Glutamatergic neuron (in vitro differentiated cells): ENCODE measurements around the gene MLF1. TPM values are rescaled to one million over a fixed set of nuclear protein-coding genes. Genes with fewer than 3 reads are reported as not detected.
A peak's percentile ranks its signal among the peaks of the same experiment; 100 is the strongest.

Source experiments
- DNase-seq: peaks from one replicate; pipeline ENCODE4 v3.0.0; 2022
- H3K27ac Mint-ChIP-seq: one replicate; pipeline ENCODE4 v1.8.0; 2020; ENCODE audit warnings: mild to moderate bottlenecking, mixed read lengths, inconsistent platforms; ENCODE audit not compliant: unreplicated experiment
- H3K27me3 Mint-ChIP-seq: one replicate; pipeline ENCODE4 v1.8.0; 2020; ENCODE audit warnings: mild to moderate bottlenecking, moderate library complexity, mixed read lengths, inconsistent platforms; ENCODE audit not compliant: unreplicated experiment
- H3K36me3 Mint-ChIP-seq: one replicate; pipeline ENCODE4 v1.8.0; 2020; ENCODE audit warnings: mild to moderate bottlenecking, mixed read lengths, inconsistent platforms; ENCODE audit not compliant: unreplicated experiment
- H3K4me1 Mint-ChIP-seq: one replicate; pipeline ENCODE4 v1.8.0; 2020; ENCODE audit warnings: mild to moderate bottlenecking, low read depth, mixed read lengths, inconsistent platforms; ENCODE audit not compliant: unreplicated experiment
- H3K4me3 Mint-ChIP-seq: one replicate; pipeline ENCODE4 v1.8.0; 2020; ENCODE audit warnings: mild to moderate bottlenecking, mixed read lengths, inconsistent platforms; ENCODE audit not compliant: unreplicated experiment
- H3K9me3 Mint-ChIP-seq: one replicate; pipeline ENCODE4 v1.8.0; 2020; ENCODE audit warnings: mild to moderate bottlenecking, moderate library complexity, mixed read lengths, inconsistent platforms; ENCODE audit not compliant: unreplicated experiment
- total RNA-seq: library from RNA; stranded (reverse); fragmentation: NEBNext Ultra II Directional; extraction: Animal tissue kit (Norgen Biotek cat#: 25700); gene quantifications from one replicate; pipeline ENCODE4 v1.2.1, GENCODE V29; 2021; ENCODE audit not compliant: unreplicated experiment
- TF ChIP-seq, protein P1 (sequence below): fragments of 200-600 bp; sonication (generic); IDR thresholded peaks from one replicate; pipeline ENCODE4 v1.5.0; 2021; ENCODE audit not compliant: partially characterized antibody, unreplicated experiment

The MLF1 gene
- total RNA-seq, 1 donor from 2014 or later: 16.8 TPM

- Mint-ChIP-seq H3K4me3 (no peak overlapping the region), H3K27ac (no peak overlapping the region), H3K27me3 (peaks cover 1% of the 10 kb centered on the region), H3K9me3 (no peaks in the 10 kb centered on the region), H3K36me3 (no peaks in the 10 kb centered on the region), H3K4me1 (no peaks in the 10 kb centered on the region)
- TF ChIP-seq, protein P1, sequence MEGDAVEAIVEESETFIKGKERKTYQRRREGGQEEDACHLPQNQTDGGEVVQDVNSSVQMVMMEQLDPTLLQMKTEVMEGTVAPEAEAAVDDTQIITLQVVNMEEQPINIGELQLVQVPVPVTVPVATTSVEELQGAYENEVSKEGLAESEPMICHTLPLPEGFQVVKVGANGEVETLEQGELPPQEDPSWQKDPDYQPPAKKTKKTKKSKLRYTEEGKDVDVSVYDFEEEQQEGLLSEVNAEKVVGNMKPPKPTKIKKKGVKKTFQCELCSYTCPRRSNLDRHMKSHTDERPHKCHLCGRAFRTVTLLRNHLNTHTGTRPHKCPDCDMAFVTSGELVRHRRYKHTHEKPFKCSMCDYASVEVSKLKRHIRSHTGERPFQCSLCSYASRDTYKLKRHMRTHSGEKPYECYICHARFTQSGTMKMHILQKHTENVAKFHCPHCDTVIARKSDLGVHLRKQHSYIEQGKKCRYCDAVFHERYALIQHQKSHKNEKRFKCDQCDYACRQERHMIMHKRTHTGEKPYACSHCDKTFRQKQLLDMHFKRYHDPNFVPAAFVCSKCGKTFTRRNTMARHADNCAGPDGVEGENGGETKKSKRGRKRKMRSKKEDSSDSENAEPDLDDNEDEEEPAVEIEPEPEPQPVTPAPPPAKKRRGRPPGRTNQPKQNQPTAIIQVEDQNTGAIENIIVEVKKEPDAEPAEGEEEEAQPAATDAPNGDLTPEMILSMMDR: no peak
- DNase-seq: no peak
Measured at GRCh38 chr3:158642474-158643210, 71.6 kb downstream of the MLF1 start.

- peak within 1 kb of the TSS; percentile 97 for H3K4me3 Mint-ChIP-seq
- H3K36me3 Mint-ChIP-seq: no peaks in the 10 kb centered on the region
- H3K27me3 Mint-ChIP-seq: peaks cover 1% of the 10 kb centered on the region
Measured at GRCh38 chr3:158644345-158644908, 73.4 kb downstream of the MLF1 start, which contains the start of gene GFM1. TSS of gene GFM1 (plus strand) at chr3:158644527. CDS start at chr3:158644635, 108 bp downstream.

DNA sequence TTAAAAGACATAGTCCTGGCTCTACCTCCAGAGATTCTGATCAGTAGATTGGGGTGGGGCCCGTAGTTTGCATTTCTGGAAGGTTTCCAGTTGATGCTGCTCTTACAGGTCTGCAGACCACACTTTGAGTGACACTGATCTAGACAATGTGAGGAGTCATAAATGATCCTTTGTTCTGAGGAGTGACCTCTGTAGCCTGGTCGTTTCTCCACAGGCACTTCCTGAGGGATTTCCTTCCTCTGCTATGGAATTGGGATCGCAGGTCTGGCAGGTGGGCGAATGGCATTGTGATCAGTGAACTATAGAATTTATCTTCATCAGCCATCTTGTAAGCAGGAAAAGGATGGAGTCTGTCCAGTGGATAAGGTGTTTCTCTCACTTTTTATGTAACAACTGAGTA lies 78.8 kb downstream of the MLF1 start:
- no peak for DNase-seq
- no peak overlapping the region for H3K27ac Mint-ChIP-seq
- no peak overlapping the region for H3K4me3 Mint-ChIP-seq
- peaks cover under 1% of the 10 kb centered on the region for H3K27me3 Mint-ChIP-seq
- TF ChIP-seq, protein P1: no peak
- no peaks in the 10 kb centered on the region for H3K9me3 Mint-ChIP-seq
- H3K36me3 Mint-ChIP-seq: no peaks in the 10 kb centered on the region
- no peaks in the 10 kb centered on the region for H3K4me1 Mint-ChIP-seq

More at GRCh38 chr3:158644345-158644908, 73.4 kb downstream of the MLF1 start, which contains the start of gene GFM1:
- Mint-ChIP-seq H3K9me3 (no peaks in the 10 kb centered on the region), H3K27ac (peak within 1 kb of the TSS; percentile 89), H3K4me1 (no peaks in the 10 kb centered on the region)
- peak; percentile 90 for DNase-seq
- TF ChIP-seq, protein P1: peak; percentile 46

DNA sequence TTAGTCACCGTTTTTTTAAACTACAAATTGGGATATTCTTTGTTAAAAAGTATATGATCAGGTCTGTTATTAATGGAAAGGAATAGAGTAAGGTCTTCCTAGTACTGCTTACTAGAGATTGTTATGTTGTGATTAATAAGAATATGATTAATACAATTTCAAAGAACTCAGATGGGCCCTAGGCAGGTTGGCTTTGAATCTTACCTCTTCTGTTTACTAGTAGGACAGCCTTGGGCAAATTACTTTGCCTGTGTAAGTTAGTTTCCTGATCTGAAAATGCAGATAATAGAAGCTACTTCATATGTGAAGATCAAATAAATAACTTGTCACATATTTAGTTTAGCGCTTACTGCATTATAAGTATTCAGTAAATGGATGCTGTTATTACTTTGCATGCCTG lies 80.2 kb downstream of the MLF1 start:
- H3K27ac Mint-ChIP-seq: no peak overlapping the region
- DNase-seq: no peak
- peaks cover 2% of the 10 kb centered on the region for H3K27me3 Mint-ChIP-seq
- H3K4me3 Mint-ChIP-seq: no peak overlapping the region
- H3K4me1 Mint-ChIP-seq: no peaks in the 10 kb centered on the region
- TF ChIP-seq, protein P1: no peak
- H3K36me3 Mint-ChIP-seq: no peaks in the 10 kb centered on the region
- no peaks in the 10 kb centered on the region for H3K9me3 Mint-ChIP-seq

DNA sequence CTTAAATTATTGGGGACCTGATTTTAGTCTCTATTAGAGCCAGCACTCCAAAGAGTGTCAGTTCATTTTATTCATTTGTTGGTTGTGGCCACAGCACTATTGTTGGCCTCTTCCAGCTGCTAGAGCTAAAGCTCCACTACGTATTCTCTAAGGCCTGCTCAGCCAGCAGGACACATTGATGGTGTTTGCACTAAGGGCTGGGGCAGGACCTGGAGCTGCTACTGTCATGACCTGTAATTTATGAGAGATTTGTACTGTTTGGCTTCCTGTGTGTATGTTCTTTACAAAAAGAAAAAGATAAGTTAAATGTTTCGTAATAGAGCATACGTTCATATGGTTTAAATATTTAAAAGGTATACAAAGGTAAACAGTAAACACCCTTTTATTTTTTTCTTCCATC lies 81.5 kb downstream of the MLF1 start:
- no peaks in the 10 kb centered on the region for H3K36me3 Mint-ChIP-seq
- H3K4me3 Mint-ChIP-seq: no peak overlapping the region
- no peaks in the 10 kb centered on the region for H3K9me3 Mint-ChIP-seq
- H3K27me3 Mint-ChIP-seq: peaks cover 2% of the 10 kb centered on the region
- H3K4me1 Mint-ChIP-seq: no peaks in the 10 kb centered on the region
- DNase-seq: no peak
- TF ChIP-seq, protein P1: no peak
- H3K27ac Mint-ChIP-seq: no peak overlapping the region
